SK-N-SH (cell line): ENCODE data around the gene SCAND1. TPM values are rescaled to one million over a fixed set of nuclear protein-coding genes. Genes with fewer than 3 reads are reported as not detected.
A peak's percentile ranks its signal among the peaks of the same experiment; 100 is the strongest.
"Not testable (repeated sequence)": the region's sequence is repeated elsewhere in the genome, so short reads cannot be mapped to it uniquely, and the experiment has no call there.

Source experiments
- CTCF ChIA-PET: fragments of 300-600, 350-600 bp; formaldehyde crosslinking; extraction: SDS; loops from one replicate; lab custom pipeline; 2021; lab: Yijun Ruan, JAX
- POLR2A ChIA-PET: fragments of 350-600 bp; sonication (Branson Sonifier 250); formaldehyde crosslinking; extraction: SDS; loops from one replicate; lab custom pipeline; 2020; ENCODE audit warnings: antibody characterized with exemption, inconsistent platforms; lab: Yijun Ruan, JAX
- DNase-seq: peaks from one replicate; pipeline ENCODE4 v3.0.0; 2012
- H2AFZ ChIP-seq: fragments of 200-600 bp; sonication (generic); 2 replicates; pipeline ENCODE4 v1.8.1; 2016; ENCODE audit warnings: antibody characterized with exemption, mild to moderate bottlenecking, low read depth
- H3F3A ChIP-seq: fragments of 200-600 bp; sonication (generic); replicated peaks from 2 replicates; pipeline ENCODE3; 2016; ENCODE audit warnings: antibody characterized with exemption, mild to moderate bottlenecking; ENCODE audit not compliant: insufficient read depth
- H3K27ac ChIP-seq, 2 experiments: fragments of 200-500 bp in 1 of 2; fragments of 200-600 bp in 1 of 2; sonication (Bioruptor generic) in 1 of 2; sonication (generic), shearing (Covaris generic) in 1 of 2; 2 replicates each; pipeline versions ENCODE4 v1.5.1 to v1.6.1; 2014 to 2016; ENCODE audit warnings: low read depth in 2 of 2, inconsistent platforms in 1 of 2, low read length in 1 of 2, mild to moderate bottlenecking in 1 of 2, mixed read lengths in 1 of 2
- H3K27me3 ChIP-seq: fragments of 200-600 bp; sonication (generic), shearing (Covaris generic); 2 replicates; pipeline ENCODE4 v1.6.1; 2016; ENCODE audit warnings: mixed run types; ENCODE audit not compliant: insufficient read depth
- H3K36me3 ChIP-seq, 2 experiments: fragments of 200-500 bp in 1 of 2; fragments of 200-600 bp in 1 of 2; sonication (Bioruptor generic) in 1 of 2; sonication (generic) in 1 of 2; replicated peaks in 1 of 2; 2 replicates each; pipeline versions ENCODE3 to v1.5.1; 2014 to 2016; ENCODE audit warnings: low read length in 1 of 2, mild to moderate bottlenecking in 1 of 2; ENCODE audit not compliant: insufficient read depth in 2 of 2, control insufficient read depth in 1 of 2
- H3K4me1 ChIP-seq, 2 experiments: fragments of 200-500 bp in 1 of 2; fragments of 200-600 bp in 1 of 2; sonication (Bioruptor generic) in 1 of 2; sonication (generic), shearing (Covaris generic) in 1 of 2; 2 replicates each; pipeline versions ENCODE4 v1.5.1 to v1.6.1; 2014 to 2016; ENCODE audit warnings: low read depth in 1 of 2, low read length in 1 of 2, mixed run types in 1 of 2; ENCODE audit not compliant: insufficient read depth in 2 of 2, control insufficient read depth in 1 of 2
- H3K4me2 ChIP-seq: fragments of 200-600 bp; sonication (generic), shearing (Covaris generic); 2 replicates; pipeline ENCODE4 v1.6.1; 2017; ENCODE audit warnings: mixed run types
- H3K4me3 ChIP-seq, 2 experiments: fragments of 200-500 bp in 1 of 2; fragments of 200-600 bp in 1 of 2; sonication (Bioruptor generic) in 1 of 2; sonication (generic), shearing (Covaris generic) in 1 of 2; 2 replicates each; pipeline versions ENCODE4 v1.5.1 to v1.8.1; 2014 to 2016; ENCODE audit warnings: low read depth in 2 of 2, inconsistent platforms in 1 of 2, low read length in 1 of 2, mild to moderate bottlenecking in 1 of 2, mixed read lengths in 1 of 2, moderate library complexity in 1 of 2
- H3K79me2 ChIP-seq: fragments of 200-600 bp; sonication (generic); 2 replicates; pipeline ENCODE4 v1.8.1; 2017; ENCODE audit warnings: mild to moderate bottlenecking; ENCODE audit not compliant: insufficient read depth
- H3K9ac ChIP-seq: fragments of 200-600 bp; sonication (generic); 2 replicates; pipeline ENCODE4 v1.6.1; 2017; ENCODE audit warnings: mixed run types
- H3K9me2 ChIP-seq: fragments of 200-600 bp; sonication (generic); 2 replicates; pipeline ENCODE4 v1.6.1; 2017; ENCODE audit warnings: mixed run types
- H3K9me3 ChIP-seq: fragments of 200-600 bp; sonication (generic); 2 replicates; pipeline ENCODE4 v1.6.1; 2017; ENCODE audit warnings: mixed run types, mild to moderate bottlenecking, moderate library complexity
- H4K20me1 ChIP-seq: fragments of 200-600 bp; sonication (generic); 2 replicates; pipeline ENCODE4 v1.6.1; 2017; ENCODE audit warnings: mild to moderate bottlenecking, mixed run types; ENCODE audit not compliant: insufficient read depth
- EZH2phosphoT487 ChIP-seq: fragments of 200-600 bp; sonication (generic); IDR thresholded peaks from 2 replicates; pipeline ENCODE4 v1.6.1; 2017; ENCODE audit warnings: low read depth, mixed run types, mild to moderate bottlenecking, antibody characterized with exemption, moderate library complexity, borderline replicate concordance
- FOSL2 ChIP-seq: IDR thresholded peaks from 2 replicates; pipeline ENCODE4 v1.4.0; 2012; ENCODE audit warnings: low read depth, mild to moderate bottlenecking, moderate library complexity, borderline replicate concordance
- NFIC ChIP-seq: IDR thresholded peaks from 2 replicates; pipeline ENCODE4 v1.4.0; 2012; ENCODE audit warnings: borderline replicate concordance
- TAF1 ChIP-seq: IDR thresholded peaks from 2 replicates; pipeline ENCODE4 v1.6.1; 2012; ENCODE audit warnings: low read depth, mild to moderate bottlenecking, low read length, moderate library complexity, borderline replicate concordance
- TEAD4 ChIP-seq: IDR thresholded peaks from 2 replicates; pipeline ENCODE4 v1.4.0; 2012; ENCODE audit warnings: mild to moderate bottlenecking, borderline replicate concordance; ENCODE audit not compliant: insufficient read depth
- ZBTB33 ChIP-seq: IDR thresholded peaks from 2 replicates; pipeline ENCODE4 v1.4.0; 2012; ENCODE audit warnings: low read depth, borderline replicate concordance
- WGBS: methylation state at CpG from one replicate; pipeline ENCODE4 v1.1.6; 2017; ENCODE audit warnings: low lambda C conversion rate; 5-methylcytosine and 5-hydroxymethylcytosine counted together
- polyA plus RNA-seq, 3 experiments: library from polyadenylated mRNA; depleted of rRNA; stranded (reverse); fragments of >200 nt; gene quantifications; 2 replicates each; pipeline ENCODE4 v1.2.3, GENCODE V29; 2012

SCAND1 gene
- polyA plus RNA-seq, 1 of the 3 experiments (the other 2 are of a cell fraction): 44.1 TPM

- no peak for TF ChIP-seq FOSL2
- no peak for TF ChIP-seq ZBTB33
Measured at GRCh38 chr20:35953387-35954199, 709 bp downstream of the SCAND1 start (continued).

GRCh38 chr20:35952480-35953386 is 1.6 kb downstream of the SCAND1 start:
- H3K9ac ChIP-seq: peak overlapping the region; percentile 95
- peak overlapping the region; percentile 93 to 96 for H3K27ac ChIP-seq
- peak overlapping the region; percentile 80 for H3K4me2 ChIP-seq
- H4K20me1 ChIP-seq: no peaks in the 10 kb centered on the region
- no peak for DNase-seq
- WGBS: 58% methylated on average over 6 of the region's 6 CpGs
- H3K36me3 ChIP-seq: peaks cover 5 to 29% of the 10 kb centered on the region in 2 experiments
- H3K79me2 ChIP-seq: peaks cover 40% of the 10 kb centered on the region
- TF ChIP-seq TAF1 (0 out of 2 replicates have a peak, but pooled peaks have one; percentile 13), NFIC (no peak), TEAD4 (no peak), EZH2phosphoT487 (no peak)
- ChIA-PET POLR2A (interaction anchor here (0.5 to 2.8 kb wide), 5 partner anchors 9 to 1934 kb away, joined by 3 to 34 read pairs (median 3); partner anchors contain the start of gene RBM39), CTCF (interaction anchor here (1.0 to 4.4 kb wide), 11 partner anchors 12 to 334 kb away, joined by 3 to 40 read pairs (median 22); no protein-coding TSS in a partner anchor)
- no peaks in the 10 kb centered on the region for H3K9me2 ChIP-seq
- H2AFZ ChIP-seq: no peak overlapping the region
- peaks cover 11 to 14% of the 10 kb centered on the region in 2 experiments; a peak in 2 of 4 replicates for H3K4me1 ChIP-seq
- no peaks in the 10 kb centered on the region for H3K9me3 ChIP-seq
- H3K27me3 ChIP-seq: no peaks in the 10 kb centered on the region
- H3F3A ChIP-seq: peaks cover 27% of the 10 kb centered on the region
- H3K4me3 ChIP-seq: peak overlapping the region; percentile 88

DNA sequence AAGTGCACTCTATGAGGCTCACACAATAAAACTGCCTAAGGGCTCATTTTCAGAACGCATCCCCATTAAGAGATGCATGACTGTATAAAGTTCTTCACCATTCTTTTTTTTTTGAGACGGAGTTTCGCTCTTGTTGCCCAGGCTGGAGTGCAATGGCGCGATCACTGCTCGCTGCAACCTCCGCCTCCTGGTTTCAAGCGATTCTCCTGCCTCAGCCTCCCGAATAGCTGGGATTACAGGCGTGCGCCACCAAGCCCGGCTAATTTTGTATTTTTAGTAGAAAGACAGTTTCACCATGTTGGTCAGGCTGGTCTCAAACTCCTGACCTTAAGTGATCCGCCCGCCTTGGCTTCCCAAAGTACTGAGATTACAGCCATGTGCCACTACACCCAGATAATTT is 2.2 kb downstream of the SCAND1 start:
- not testable (repeated sequence) for H3K9me2 ChIP-seq, H3K9me3 ChIP-seq, H3K9ac ChIP-seq, H3K27me3 ChIP-seq, H3K4me3 ChIP-seq, DNase-seq, H4K20me1 ChIP-seq, H2AFZ ChIP-seq
- peak overlapping the region in 1 of 2 experiments; percentile 93; a peak in 1 of 4 replicates for H3K27ac ChIP-seq
- peak overlapping the region; percentile 80; the same call in 1 of the 2 replicates for H3K4me2 ChIP-seq
- peaks cover 40% of the 10 kb centered on the region for H3K79me2 ChIP-seq
- POLR2A ChIA-PET: interaction anchor here (0.5 to 0.9 kb wide), 3 partner anchors 8 to 1935 kb away, joined by 3 read pairs; no protein-coding TSS in a partner anchor
- CTCF ChIA-PET: interaction anchor here (1.8 kb wide), 1 partner anchor 333 kb away, joined by 3 read pairs; no protein-coding TSS in a partner anchor
- peaks cover 8 to 30% of the 10 kb centered on the region in 2 experiments for H3K36me3 ChIP-seq
- peaks cover 33% of the 10 kb centered on the region for H3F3A ChIP-seq
- peaks cover 11 to 18% of the 10 kb centered on the region in 2 experiments; a peak in 2 of 4 replicates for H3K4me1 ChIP-seq
- 98% methylated on average over 14 of the region's 14 CpGs for WGBS
